Measurements from ENCODE around the gene NBAS.
"Not testable (repeated sequence)": the region's sequence is repeated elsewhere in the genome, so short reads cannot be mapped to it uniquely, and the experiment has no call there.

Gene NBAS

DNA sequence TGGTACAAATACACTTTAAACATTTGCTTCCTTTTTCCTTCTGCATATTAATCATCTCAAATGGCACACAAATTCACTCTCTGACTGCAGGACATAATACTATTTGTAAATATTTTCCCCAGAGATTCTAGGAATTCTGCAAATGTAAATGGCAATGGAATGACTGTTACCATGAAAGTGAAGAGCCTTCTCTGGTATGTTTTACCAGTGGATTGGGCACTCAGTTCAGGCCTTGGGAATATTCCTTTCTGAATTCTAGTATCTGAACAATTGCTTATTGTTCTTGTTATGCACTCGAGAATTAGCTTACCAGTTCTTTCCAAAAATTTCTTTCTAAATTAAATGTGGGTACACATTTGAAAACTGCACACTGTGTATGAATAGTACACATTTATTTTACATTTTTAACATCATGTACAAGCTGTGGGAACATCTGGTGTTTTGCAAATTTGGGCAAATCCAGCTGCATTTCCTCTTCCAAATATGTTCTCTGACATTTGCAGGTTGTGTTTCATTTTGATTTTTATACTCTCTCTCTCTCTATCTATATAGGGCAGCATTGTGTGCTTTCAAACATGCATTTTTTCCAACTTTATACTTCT is 289.1 kb downstream of the NBAS start:
- no peak for DNase-seq

DNA sequence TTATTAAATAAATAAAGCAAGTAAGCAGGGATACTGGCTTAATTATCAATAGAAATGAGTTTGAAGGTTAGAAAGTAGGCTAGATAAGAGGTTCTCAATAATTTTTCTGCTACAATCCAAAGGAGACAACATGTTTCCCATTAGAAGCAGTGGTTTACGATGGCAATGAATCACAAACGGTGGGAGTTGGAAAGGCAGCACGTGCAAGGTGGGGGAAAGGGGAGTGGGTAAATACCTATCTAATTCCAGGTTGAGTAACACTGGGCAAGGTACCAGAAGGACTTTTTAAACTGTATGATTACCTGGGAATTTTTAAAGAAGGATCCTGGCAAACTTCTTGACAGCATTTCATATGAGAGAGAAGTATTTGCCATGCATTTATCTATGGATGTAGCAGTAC is 289.9 kb downstream of the NBAS start:
- DNase-seq, result no peak

DNA sequence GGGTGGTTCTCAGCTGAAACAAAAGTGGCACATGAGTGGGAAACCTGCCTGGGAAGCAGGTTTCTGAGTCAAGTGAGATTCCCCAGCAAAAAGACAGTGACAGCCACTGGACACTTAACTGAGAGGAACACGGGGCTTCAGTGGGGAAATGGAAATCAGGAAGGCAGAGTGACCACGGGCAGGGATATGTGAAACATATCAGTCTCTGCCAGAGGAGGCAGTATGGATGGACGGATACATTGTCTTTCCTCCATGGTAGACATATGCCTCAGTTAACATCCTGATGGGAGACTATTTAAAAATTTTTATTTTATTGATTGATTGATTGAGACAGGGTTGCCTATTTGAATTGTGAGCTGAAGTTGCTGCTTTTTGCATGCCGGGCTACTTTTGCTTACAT is 292.1 kb downstream of the NBAS start:
- DNase-seq, result no peak

DNA sequence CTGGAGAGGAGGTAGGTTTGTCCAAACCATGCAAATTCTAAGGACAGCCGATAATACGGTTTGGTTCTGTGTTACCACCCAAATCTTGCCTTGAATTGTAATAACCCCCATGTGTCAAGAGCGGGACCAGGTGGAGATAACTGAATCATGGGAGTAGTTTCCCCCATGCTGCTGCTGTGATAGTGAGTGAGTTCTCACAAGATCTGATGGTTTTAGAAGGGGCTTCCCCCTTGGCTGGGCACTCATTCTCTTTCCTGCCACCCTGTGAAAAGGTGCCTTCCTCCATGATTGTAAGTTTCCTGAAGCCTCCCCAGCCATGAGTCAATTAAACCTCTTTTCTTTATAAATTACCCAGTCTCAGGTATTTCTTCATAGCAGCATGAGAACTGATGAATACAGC is 295.2 kb downstream of the NBAS start:
- DNase-seq, result no peak

- DNase-seq, result no peak
Measured at GRCh38 chr2:15263976-15264685, 297.0 kb downstream of the NBAS start.

DNA sequence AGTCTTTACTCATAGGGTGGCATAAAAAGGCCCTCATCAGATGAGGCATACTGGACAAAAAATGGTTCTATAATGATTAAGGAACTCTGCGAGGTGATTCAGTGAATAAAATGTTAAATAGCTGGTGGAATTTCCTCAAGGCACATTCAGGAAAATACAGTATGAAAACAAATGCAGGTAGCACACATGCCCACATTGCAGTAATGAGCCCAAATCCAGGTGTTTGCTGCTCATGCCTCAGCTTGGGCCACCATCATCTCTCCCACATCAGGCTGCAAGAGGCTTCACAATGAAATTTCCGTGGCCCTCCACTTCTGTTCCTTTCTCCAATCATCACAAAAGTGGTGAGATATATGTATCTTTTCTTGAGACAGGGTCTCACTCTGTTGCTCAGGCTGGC is 298.3 kb downstream of the NBAS start:
- DNase-seq, result no peak

DNA sequence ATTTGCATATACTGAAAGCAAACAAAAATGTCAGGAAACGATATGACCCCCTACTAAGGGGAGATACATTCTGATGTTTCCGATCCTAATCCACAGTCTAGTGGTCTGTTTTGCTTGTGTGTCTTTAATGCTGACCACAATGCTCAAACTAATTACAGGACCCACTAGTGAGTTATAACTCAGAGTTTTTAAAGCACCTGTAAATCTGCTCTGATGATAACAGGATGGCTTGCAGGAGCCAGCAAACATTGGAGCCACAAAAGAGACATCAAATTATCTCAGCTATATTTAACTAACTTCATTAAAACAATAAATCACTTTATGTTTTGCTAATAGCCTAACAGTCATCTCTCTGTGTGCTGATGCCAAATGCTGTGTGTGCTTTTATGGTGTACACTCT is 300.3 kb downstream of the NBAS start:
- DNase-seq, result no peak

DNA sequence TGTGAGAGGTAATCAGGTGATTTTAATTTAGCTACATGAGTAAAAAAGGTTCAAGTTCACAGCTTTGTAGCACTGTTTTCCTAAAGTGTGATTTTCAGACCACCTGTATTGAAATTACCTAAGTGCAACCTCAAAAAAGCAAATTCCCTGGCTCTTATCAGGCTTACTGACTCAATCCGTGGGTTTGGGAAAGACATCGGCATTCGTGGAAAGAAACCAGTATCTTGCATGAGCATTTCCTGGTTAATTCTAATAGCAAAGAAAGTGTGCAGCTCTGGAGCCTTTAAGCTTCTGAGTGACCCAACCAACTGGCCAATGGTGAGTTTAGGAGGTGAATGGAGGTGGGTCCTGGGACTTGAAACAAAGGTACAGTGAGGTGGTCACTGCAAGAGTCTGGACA is 300.9 kb downstream of the NBAS start:
- no peak for DNase-seq

GRCh38 chr2:15259356-15259756 is 301.8 kb downstream of the NBAS start:
- DNase-seq, result peak in 1 of 58 donors; percentile 5

- not testable (repeated sequence) for DNase-seq
Measured at GRCh38 chr2:15258385-15258784, 302.7 kb downstream of the NBAS start.

DNA sequence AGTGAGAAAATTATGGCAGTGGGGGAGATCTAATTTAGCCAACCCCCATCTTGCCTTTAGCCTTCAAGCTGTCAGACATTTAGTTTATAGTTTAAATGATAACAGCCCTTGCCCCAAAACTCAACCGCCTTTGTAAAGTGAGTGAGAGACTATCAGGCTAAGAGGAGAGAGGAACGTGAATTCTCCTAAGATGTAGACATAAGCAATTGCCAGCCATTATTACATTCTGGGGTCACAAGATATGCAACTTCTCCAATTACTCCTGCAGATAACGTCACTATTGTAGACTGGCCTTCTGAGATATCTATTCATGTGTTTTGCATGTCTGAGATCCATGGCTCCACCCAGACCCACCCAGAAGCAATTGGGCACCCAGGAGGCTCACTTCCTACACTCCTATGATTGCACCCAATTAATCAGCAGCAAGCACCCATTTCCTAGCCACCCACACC is 307.3 kb downstream of the NBAS start:
- DNase-seq, result no peak

DNA sequence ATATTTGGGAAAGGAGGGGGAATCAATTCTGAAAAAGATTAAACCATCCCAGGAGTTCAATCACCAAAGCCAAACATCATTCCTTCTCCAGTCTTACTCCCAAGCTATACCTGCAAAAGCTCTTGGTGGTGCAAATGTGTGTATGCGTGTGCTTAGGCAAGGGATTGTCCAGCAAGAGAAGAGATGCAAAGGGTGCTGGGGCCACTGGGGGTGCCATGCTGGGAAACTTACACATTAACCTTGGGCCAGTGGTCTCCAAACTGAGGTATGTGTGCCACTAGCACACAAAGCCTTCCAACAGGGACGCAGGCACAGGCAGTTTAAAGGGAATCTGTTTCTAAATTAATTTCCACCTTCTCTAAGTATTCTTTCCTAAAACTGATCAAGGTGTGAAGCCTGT is 307.9 kb downstream of the NBAS start:
- no peak for DNase-seq

DNA sequence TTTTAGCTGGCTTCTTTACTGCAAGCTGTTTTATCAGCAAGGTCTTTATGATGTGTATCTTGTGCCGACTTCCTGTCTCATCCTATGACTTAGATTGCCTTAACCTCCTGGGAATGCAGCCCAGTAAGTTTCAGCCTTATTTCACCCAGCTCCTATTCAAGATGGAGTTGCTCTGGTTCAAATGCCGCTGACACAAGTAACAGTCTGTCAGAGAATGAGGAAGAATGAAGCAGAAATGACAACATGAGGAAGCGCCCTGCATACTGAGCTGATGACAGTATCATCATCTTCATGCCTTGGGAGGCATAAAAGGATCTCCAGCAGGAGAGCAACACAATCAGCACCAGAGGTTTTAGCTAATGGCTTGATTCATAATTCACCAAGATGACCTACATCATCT is 309.4 kb downstream of the NBAS start:
- DNase-seq, result no peak

GRCh38 chr2:15250946-15251345 is 310.2 kb downstream of the NBAS start:
- DNase-seq, result not testable (repeated sequence)

DNA sequence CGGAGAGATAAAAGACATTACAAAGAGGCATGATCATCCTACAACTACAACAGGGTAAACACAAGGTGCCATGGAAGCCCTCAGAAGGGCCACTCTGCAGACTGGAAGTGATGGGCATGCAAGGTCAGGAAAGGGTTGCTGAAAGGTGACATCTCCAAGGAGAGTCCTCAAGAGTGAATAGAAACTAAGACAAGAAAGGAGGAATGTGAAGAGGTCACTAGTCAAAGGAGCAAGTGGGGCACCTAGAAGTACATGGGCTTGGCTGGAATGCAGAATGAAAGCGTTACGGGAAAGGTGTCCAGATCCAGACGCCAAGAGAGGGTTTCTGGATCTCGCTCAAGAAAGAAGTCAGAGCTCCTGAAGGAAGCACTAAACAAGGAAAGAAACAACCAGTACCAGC is 314.3 kb downstream of the NBAS start:
- no peak for DNase-seq

GRCh38 chr2:15243762-15244161 is 317.4 kb downstream of the NBAS start:
- no peak for DNase-seq

GRCh38 chr2:15242936-15243461 is 318.1 kb downstream of the NBAS start:
- DNase-seq, result no peak

DNA sequence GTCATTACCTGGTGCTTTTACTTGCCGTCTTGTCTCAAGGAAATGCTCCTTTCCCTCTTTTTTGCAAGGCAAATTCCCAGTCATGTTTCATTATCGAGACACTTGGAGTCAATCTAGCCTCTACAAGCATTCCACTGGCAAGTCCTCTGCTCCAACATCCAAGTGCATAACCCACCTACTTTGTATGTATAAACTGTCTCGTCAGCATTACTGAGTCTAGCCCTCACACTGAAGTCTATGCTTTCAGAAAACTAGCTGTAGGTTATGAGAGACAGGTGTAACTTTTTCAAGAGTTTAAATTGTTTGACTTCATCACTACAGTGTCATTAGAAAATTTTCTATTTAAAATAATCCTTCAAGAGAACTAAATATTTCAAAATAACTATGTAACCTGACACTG is 319.2 kb downstream of the NBAS start:
- DNase-seq, result no peak

GRCh38 chr2:15241201-15241600 is 319.9 kb downstream of the NBAS start:
- no peak for DNase-seq

DNA sequence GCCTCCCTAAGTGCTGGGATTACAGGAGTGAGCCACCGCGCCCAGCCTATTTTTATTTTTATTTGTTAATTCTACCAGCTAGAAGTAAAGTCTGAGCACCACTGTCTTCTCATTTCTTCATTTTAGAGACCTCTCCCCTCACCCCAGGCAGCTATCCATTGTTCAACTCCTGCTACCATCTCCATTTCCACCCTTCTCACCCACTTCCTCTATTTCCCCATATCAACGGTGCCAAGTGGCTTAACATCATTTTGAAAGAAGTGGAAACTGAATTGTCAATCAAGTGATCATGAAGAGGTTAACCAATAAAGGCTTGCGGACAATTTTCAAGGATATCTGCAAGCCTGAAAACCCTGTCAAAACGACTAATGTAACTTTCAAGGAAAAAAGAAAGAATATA is 323.1 kb downstream of the NBAS start:
- DNase-seq, result no peak

GRCh38 chr2:15230599-15231192 is 330.4 kb downstream of the NBAS start:
- DNase-seq, result no peak

DNA sequence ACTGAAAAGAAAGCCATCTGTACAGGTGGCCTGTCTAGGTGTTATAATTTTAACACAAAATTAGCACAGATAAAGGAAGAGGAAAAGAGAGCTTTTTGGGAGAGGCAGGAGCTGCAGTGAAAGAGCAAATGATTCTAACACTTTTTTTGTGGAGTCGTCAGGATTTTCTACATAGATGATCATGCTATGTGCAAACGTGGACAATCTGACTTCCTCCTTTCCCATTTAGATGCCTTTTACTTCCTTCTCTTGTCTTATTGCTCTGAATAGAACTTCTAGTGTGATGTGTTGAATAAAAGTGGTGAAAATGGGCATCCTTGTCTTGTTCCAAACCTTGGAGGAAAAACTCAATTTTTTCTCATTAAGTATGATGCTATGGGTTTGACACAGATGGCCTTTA is 334.5 kb downstream of the NBAS start:
- no peak for DNase-seq

DNA sequence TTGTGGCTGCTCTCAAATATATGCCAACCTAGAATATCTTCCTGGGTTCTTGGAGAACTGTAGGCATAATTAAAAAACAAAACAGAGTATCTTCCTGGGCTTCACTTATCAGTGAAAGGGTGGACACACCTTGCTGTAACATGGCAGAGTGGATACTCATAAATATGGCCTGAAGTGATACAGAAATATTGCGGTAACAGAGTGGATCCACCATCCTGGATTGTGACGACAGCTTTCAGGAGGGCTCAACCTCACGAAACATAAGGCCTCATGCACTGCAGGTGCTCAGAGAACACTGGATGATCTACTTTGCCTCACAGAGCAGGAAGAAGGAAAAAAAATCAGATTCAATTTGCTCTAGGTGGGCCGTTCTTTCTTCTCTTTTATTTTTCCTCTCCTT is 336.0 kb downstream of the NBAS start:
- no peak for DNase-seq

Data from anterior cingulate cortex (tissue), 58 donors.